ENCODE measurements around the gene EXD3.
"Not testable (repeated sequence)": the region's sequence is repeated elsewhere in the genome, so short reads cannot be mapped to it uniquely, and the experiment has no call there.

The EXD3 gene

DNA sequence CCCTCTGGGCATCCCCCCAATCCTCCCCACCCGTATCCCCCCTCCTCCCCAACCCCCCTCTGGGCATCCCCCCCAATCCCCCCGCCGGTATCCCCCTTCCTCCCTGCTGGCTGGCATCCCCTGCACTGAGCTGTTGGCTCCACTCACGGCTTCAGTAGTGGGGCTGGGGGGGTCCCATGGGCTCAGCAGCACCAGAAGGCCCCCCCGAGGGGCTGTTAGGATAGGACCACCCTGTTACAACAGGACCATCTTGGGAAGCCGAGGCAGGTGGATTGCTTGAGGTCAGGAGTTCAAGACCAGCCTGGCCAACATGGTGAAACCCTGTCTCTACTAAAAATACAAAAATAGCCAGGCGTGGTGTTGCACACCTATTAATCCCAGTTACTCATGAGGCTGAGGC, 42.4 kb downstream of the EXD3 start:
- no peaks in the 10 kb centered on the region for H3K36me3 ChIP-seq (ENCODE audit: insufficient read depth, low read length)
- H3K27ac ChIP-seq (ENCODE audit: low read depth, low read length): no peak overlapping the region
- H3K9me3 ChIP-seq (ENCODE audit: low read length): no peaks in the 10 kb centered on the region
- H3K4me3 ChIP-seq (ENCODE audit: low read depth in 1 of 2, low read length in 2 of 2): no peak overlapping the region
- H3K4me1 ChIP-seq (ENCODE audit: insufficient read depth, low read length): no peaks in the 10 kb centered on the region
- no peak overlapping the region for H3K9ac ChIP-seq (ENCODE audit: low read length)
- H3K27me3 ChIP-seq (ENCODE audit: control insufficient read depth in 1 of 2, insufficient read depth in 2 of 2, low read length in 2 of 2): no peaks in the 10 kb centered on the region

DNA sequence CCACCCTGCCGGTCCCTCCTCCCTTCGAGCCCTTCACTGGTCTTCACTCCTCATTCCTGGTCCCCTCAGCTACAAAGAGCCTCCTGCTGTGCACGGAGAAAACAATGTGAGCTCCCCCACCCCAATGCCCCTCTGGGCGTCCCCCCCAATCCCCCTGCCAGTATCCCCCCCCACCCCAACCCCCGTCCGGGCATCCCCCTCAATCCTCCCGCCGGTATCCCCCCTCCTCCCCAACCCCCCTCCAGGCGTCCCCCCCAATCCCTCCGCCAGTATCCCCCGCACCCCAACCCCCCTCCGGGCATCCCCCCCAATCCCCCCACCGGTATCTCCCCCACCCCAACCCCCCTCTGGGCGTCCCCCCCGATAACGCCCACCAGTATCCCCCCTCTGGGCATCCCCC, 42.8 kb downstream of the EXD3 start:
- no peak overlapping the region for H3K9ac ChIP-seq (ENCODE audit: low read length)
- H3K36me3 ChIP-seq (ENCODE audit: insufficient read depth, low read length): no peaks in the 10 kb centered on the region
- no peak overlapping the region for H3K27ac ChIP-seq (ENCODE audit: low read depth, low read length)
- H3K27me3 ChIP-seq (ENCODE audit: control insufficient read depth in 1 of 2, insufficient read depth in 2 of 2, low read length in 2 of 2): no peaks in the 10 kb centered on the region
- H3K4me3 ChIP-seq (ENCODE audit: low read depth in 1 of 2, low read length in 2 of 2): no peak overlapping the region
- H3K4me1 ChIP-seq (ENCODE audit: insufficient read depth, low read length): no peaks in the 10 kb centered on the region
- no peaks in the 10 kb centered on the region for H3K9me3 ChIP-seq (ENCODE audit: low read length)

DNA sequence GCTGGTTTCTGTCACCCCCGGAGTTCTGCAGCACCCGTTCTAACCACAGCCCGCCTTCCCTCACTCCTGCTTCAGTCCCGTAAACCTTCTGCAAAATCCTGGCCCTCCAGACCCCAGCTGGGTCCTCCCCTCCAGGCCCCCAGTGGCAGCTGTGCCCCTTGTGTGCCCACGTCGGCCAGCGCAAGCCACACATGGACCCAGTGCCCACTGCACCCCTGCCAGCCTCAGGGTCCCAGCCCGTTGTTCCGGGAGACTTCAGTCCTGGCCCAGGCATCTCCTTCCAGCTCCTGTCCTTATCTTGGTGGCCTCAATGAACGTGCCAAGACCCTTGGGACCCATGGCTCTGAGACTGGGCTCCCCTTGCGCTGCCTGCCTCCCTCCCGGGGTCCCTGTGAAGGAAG, 43.2 kb downstream of the EXD3 start:
- Histone ChIP-seq H3K36me3 (ENCODE audit: insufficient read depth, low read length) (no peaks in the 10 kb centered on the region), H3K9me3 (ENCODE audit: low read length) (no peaks in the 10 kb centered on the region), H3K9ac (ENCODE audit: low read length) (no peak overlapping the region), H3K27me3 (ENCODE audit: control insufficient read depth in 1 of 2, insufficient read depth in 2 of 2, low read length in 2 of 2) (no peaks in the 10 kb centered on the region), H3K4me1 (ENCODE audit: insufficient read depth, low read length) (no peaks in the 10 kb centered on the region), H3K27ac (ENCODE audit: low read depth, low read length) (no peak overlapping the region), H3K4me3 (ENCODE audit: low read depth in 1 of 2, low read length in 2 of 2) (no peak overlapping the region)

DNA sequence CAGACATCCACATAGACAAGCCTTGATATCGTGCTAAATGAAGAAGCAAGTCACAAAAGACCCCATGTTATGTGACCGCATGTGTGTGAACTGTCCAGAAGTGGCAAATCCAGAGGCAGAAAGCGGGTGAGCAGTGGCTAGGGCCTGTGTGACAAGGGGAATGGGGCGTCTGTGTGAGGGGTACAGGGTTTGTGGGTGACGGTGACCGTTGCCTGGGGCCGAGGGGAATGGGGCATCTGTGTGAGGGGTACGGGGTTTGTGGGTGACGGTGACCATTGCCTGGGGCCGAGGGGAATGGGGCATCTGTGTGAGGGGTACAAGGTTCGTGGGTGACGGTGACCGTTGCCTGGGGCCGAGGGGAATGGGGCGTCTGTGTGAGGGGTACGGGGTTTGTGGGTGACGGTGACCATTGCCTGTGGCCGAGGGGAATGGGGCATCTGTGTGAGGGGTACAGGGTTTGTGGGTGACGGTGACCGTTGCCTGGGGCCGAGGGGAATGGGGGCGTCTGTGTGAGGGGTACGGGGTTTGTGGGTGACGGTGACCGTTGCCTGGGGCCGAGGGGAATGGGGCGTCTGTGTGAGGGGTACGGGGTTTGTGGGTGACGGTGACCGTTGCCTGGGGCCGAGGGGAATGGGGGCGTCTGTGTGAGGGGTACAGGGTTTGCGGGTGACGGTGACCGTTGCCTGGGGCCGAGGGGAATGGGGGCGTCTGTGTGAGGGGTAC, 44.1 kb downstream of the EXD3 start:
- not testable (repeated sequence) for H3K4me1 ChIP-seq (ENCODE audit: insufficient read depth, low read length); H3K4me3 ChIP-seq (ENCODE audit: low read depth in 1 of 2, low read length in 2 of 2)

DNA sequence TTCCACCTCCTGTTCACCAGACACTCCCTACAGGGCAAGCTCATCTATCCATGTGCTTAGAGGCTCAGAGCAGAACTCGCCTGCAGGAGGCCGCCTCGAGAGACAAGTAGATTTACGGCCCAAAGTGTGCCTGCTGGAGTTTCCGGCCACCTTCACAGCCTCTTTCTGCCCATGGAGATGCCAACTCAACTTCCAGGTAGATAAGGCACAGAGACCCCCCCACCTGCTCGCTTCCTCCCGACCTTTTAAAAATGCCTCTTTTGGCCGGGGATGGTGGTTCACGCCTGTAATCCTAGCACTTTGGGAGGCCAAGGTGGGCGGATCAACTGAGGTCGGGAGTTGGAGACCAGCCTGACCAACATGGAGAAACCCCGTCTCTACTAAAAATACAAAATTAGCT, 46.6 kb downstream of the EXD3 start:
- H3K27ac ChIP-seq (ENCODE audit: low read depth, low read length): no peak overlapping the region
- H3K9me3 ChIP-seq (ENCODE audit: low read length): no peaks in the 10 kb centered on the region
- H3K36me3 ChIP-seq (ENCODE audit: insufficient read depth, low read length): no peaks in the 10 kb centered on the region
- no peak overlapping the region for H3K4me3 ChIP-seq (ENCODE audit: low read depth in 1 of 2, low read length in 2 of 2)
- no peaks in the 10 kb centered on the region for H3K27me3 ChIP-seq (ENCODE audit: control insufficient read depth in 1 of 2, insufficient read depth in 2 of 2, low read length in 2 of 2)
- H3K9ac ChIP-seq (ENCODE audit: low read length): no peak overlapping the region
- H3K4me1 ChIP-seq (ENCODE audit: insufficient read depth, low read length): no peaks in the 10 kb centered on the region

More for the DNA sequence above, 44.1 kb downstream of the EXD3 start:
- not testable (repeated sequence) for H3K9ac ChIP-seq (ENCODE audit: low read length); H3K27me3 ChIP-seq (ENCODE audit: control insufficient read depth in 1 of 2, insufficient read depth in 2 of 2, low read length in 2 of 2); H3K27ac ChIP-seq (ENCODE audit: low read depth, low read length); H3K36me3 ChIP-seq (ENCODE audit: insufficient read depth, low read length); H3K9me3 ChIP-seq (ENCODE audit: low read length)

DNA sequence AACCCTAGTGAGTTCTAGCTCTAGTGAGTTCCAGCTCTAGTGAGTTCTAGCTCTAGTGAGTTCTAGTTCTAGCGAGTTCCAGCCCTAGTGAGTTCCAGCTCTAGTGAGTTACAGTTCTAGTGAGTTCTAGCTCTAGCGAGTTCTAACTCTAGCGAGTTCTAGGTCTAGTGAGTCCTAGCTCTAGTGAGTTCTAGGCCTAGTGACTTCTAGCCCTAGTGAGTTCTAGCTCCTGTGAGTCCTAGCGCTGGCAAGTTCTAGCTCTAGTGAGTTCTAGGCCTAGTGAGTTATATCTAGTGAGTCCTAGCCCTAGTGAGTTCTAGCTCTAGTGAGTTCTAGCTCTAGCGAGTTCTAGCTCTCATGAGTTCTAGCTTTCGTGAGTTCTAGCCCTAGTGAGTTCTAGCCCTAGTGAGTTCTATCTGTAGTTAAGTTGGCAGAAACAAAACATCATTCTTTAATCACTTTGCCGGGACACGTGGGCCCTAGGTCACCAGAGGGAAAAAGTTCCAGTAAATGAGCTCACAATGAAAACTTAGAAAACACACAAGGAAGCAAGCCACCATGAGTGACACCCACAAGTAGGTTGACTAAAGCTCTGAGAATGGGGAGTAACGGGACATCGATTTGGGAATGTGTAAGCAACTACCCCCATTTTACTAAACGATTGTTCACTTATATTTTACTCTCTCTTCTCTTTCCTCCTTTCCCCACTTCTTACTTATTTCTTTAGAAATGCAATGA, 47.5 kb downstream of the EXD3 start:
- Histone ChIP-seq H3K4me3 (ENCODE audit: low read depth in 1 of 2, low read length in 2 of 2) (no peak overlapping the region), H3K9ac (ENCODE audit: low read length) (no peak overlapping the region), H3K36me3 (ENCODE audit: insufficient read depth, low read length) (no peaks in the 10 kb centered on the region), H3K4me1 (ENCODE audit: insufficient read depth, low read length) (no peaks in the 10 kb centered on the region), H3K27me3 (ENCODE audit: control insufficient read depth in 1 of 2, insufficient read depth in 2 of 2, low read length in 2 of 2) (no peaks in the 10 kb centered on the region), H3K27ac (ENCODE audit: low read depth, low read length) (no peak overlapping the region), H3K9me3 (ENCODE audit: low read length) (no peaks in the 10 kb centered on the region)

DNA sequence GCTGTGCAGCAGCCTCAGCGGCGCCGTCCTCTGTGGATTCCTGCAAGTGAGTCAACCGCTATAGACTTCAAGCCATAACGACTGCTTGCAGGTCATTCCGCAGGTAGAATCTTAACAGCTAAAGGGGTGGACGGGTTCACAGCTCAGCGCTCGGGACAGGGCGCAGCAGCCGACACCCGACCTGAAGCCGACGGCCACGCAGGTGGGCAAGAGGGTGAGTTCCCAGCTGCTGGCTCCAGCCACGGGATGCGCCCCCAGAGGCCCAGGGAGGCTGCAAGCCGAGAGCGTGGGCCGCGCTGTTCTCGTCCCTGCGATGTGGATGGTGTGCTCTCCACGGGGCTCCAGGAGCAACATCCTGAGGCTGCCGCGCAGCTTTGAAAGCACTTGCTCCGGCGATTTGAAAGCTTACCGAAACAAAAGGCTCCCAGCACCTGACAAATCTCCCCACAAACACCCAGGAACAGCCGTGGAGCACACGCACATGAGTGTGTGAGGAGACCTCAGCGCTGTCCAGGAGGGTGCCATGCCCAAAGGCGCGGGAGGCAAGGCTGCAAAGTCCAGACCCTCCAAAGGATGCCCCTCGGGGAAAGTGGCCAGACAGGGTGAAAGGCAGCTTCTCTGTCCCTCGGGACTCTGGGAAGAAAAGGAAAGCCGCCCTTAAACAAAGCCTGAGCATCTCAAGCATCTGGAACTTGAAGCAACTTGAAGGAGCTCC, 48.7 kb downstream of the EXD3 start:
- H3K27me3 ChIP-seq (ENCODE audit: control insufficient read depth in 1 of 2, insufficient read depth in 2 of 2, low read length in 2 of 2): no peaks in the 10 kb centered on the region
- no peak overlapping the region for H3K4me3 ChIP-seq (ENCODE audit: low read depth in 1 of 2, low read length in 2 of 2)
- no peaks in the 10 kb centered on the region for H3K36me3 ChIP-seq (ENCODE audit: insufficient read depth, low read length)
- no peak overlapping the region for H3K27ac ChIP-seq (ENCODE audit: low read depth, low read length)
- no peaks in the 10 kb centered on the region for H3K9me3 ChIP-seq (ENCODE audit: low read length)
- H3K4me1 ChIP-seq (ENCODE audit: insufficient read depth, low read length): no peaks in the 10 kb centered on the region
- H3K9ac ChIP-seq (ENCODE audit: low read length): no peak overlapping the region

DNA sequence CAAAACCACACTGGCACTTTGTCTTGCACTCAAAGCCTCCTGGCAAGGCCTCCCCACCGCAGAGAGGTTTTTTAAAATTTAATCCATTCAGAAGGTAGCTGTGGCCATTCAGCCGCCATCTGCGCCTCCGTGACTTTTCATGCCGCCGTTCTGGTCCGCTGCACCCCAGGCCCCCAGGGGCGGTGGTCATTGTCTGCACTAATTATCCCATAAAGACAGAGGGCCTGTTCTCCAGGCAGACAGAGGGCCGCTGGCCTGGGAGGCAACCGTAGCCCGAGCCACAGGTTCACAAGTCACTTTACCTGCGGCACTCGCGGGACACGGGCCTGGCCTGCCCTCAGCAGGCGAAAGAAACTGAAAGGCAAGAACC, 49.4 kb downstream of the EXD3 start:
- Histone ChIP-seq H3K27ac (ENCODE audit: low read depth, low read length) (no peak overlapping the region), H3K9ac (ENCODE audit: low read length) (no peak overlapping the region), H3K4me3 (ENCODE audit: low read depth in 1 of 2, low read length in 2 of 2) (no peak overlapping the region), H3K4me1 (ENCODE audit: insufficient read depth, low read length) (no peaks in the 10 kb centered on the region), H3K27me3 (ENCODE audit: control insufficient read depth in 1 of 2, insufficient read depth in 2 of 2, low read length in 2 of 2) (no peaks in the 10 kb centered on the region), H3K9me3 (ENCODE audit: low read length) (no peaks in the 10 kb centered on the region), H3K36me3 (ENCODE audit: insufficient read depth, low read length) (no peaks in the 10 kb centered on the region)

DNA sequence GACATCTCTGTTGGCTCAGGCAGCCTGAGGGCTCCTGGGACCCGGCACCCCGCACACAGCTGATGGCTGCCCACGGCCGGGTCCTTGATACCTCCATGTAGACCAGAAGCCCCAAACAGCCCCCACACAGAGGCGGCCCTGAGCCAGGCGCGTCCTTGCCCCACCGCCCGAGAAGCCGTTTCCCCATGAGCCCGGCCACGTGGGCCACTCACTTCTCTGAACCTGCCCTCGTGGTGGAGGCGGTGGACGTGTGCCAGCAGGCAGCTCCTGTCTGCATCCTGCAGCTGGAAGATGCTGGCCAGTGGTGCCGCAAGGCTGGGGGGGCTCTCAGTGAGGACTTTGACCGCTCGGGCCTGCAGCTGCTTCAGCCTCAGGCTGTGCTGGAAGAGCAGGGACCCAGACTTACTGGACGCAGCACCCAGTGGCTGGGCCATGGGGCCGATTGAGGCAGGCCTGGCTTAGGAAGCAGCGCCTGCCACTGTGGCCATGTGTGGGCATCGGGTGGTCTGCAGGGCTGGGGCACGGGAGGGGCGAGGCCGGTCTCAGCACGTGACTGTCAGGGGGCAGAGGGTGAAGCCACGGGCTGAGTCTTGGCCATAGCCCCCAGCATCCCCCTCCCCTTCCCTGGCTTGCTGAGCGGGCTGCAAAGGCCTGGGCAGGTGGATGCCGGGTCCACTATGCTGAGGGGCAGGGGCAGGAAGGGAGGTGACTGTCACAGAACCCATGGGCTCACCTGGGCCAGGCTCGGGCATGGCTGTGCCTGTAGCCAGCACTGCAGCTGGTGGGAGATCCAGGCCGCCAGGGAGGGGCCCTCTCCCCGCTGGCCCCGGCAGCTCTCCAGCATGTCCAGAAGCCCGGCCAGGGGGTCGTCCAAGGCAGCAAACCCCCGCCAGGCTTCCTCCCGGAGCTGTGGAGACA, 50.0 kb downstream of the EXD3 start:
- H3K9me3 ChIP-seq (ENCODE audit: low read length): no peaks in the 10 kb centered on the region
- no peaks in the 10 kb centered on the region for H3K36me3 ChIP-seq (ENCODE audit: insufficient read depth, low read length)
- H3K4me3 ChIP-seq (ENCODE audit: low read depth in 1 of 2, low read length in 2 of 2): no peak overlapping the region
- H3K9ac ChIP-seq (ENCODE audit: low read length): no peak overlapping the region
- no peaks in the 10 kb centered on the region for H3K27me3 ChIP-seq (ENCODE audit: control insufficient read depth in 1 of 2, insufficient read depth in 2 of 2, low read length in 2 of 2)
- H3K27ac ChIP-seq (ENCODE audit: low read depth, low read length): no peak overlapping the region
- no peaks in the 10 kb centered on the region for H3K4me1 ChIP-seq (ENCODE audit: insufficient read depth, low read length)

DNA sequence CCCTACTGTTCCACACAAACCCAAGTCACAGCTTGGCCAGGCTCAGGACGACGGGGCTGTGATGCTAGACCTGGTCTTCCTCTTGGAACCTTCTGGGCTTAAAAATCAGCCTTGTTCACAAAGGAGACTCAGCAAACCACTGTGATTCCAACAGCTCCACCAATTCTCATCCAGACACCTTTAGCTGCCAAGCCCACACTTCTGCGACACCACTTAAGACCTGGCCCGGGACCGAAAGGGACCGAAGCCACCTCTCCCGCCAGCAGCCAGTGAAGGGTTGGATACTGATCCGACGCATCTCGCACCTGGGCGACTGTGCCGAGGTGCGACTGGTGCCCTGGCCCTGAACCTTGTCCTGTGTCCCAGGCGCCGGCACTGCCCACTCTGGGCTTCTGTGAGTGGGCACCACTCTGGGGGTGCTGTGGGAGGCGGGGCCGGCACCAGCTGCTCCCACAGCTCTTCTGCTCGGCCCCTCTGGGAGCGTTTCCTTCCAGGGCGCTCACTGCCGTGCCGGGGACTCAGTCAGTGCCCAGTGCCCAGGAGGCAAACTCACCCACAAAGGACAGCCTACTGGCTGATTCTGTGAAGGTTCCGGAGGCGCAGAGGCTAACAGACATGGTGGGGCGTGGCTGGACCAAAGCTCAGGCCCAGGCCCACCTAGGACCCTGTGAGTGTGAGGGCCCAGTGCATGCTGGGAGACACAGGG, 50.9 kb downstream of the EXD3 start:
- no peaks in the 10 kb centered on the region for H3K36me3 ChIP-seq (ENCODE audit: insufficient read depth, low read length)
- H3K27ac ChIP-seq (ENCODE audit: low read depth, low read length): no peak overlapping the region

More for the DNA sequence above, 50.9 kb downstream of the EXD3 start:
- no peaks in the 10 kb centered on the region for H3K4me1 ChIP-seq (ENCODE audit: insufficient read depth, low read length)
- H3K9ac ChIP-seq (ENCODE audit: low read length): no peak overlapping the region
- no peaks in the 10 kb centered on the region for H3K27me3 ChIP-seq (ENCODE audit: control insufficient read depth in 1 of 2, insufficient read depth in 2 of 2, low read length in 2 of 2)
- no peaks in the 10 kb centered on the region for H3K9me3 ChIP-seq (ENCODE audit: low read length)
- no peak overlapping the region for H3K4me3 ChIP-seq (ENCODE audit: low read depth in 1 of 2, low read length in 2 of 2)
